ENCODE results near the gene PANK4.

Gene PANK4

DNA sequence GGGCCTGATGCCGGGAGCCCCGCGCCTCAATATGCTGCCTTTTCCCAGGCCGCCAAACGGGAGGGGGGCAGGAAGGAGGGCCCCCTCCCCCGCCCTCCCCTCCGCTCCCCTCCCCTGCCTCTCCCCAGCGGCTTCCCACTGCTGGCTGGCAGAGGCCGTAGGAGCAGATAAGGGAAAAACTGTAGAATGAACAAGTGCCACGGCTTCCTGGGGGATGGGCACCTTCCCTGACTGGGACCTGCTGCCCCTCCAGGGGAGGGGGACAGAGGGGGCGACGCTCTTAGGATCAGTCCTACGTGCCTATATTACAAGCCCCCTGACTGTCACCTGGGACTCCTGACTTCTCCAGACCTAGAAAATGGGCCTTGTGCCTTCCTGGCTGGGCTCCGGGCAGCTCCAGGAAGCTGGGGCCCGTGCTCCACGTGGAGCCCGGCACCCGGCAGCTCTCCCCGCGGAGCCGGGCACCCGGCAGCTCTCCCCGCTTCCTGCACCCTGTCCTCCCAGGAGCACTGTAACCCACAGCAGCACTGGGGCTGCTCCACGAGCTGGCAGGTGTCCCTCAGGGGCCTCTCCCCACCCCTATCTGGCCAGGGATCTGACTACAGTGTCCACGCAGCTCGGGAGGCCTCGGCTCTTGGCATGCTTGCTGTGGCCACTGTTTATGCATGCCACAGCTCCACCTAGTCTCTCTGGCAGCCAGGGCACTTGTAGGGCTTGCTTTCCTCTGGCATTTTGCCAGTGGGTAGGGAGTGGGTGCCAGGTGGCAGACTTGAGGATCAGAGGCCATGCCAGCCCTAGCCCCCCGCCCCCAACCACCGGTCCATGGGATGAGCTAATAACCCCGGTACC is 4.3 kb upstream of the PANK4 start:
- TF ChIP-seq, protein P1, sequence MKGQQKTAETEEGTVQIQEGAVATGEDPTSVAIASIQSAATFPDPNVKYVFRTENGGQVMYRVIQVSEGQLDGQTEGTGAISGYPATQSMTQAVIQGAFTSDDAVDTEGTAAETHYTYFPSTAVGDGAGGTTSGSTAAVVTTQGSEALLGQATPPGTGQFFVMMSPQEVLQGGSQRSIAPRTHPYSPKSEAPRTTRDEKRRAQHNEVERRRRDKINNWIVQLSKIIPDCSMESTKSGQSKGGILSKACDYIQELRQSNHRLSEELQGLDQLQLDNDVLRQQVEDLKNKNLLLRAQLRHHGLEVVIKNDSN (IDR thresholded peaks at IDR 0.05), result no peak
- peak; percentile 31; the same call in 1 of the 2 replicates for TF ChIP-seq NFIC (IDR thresholded peaks at IDR 0.05)

DNA sequence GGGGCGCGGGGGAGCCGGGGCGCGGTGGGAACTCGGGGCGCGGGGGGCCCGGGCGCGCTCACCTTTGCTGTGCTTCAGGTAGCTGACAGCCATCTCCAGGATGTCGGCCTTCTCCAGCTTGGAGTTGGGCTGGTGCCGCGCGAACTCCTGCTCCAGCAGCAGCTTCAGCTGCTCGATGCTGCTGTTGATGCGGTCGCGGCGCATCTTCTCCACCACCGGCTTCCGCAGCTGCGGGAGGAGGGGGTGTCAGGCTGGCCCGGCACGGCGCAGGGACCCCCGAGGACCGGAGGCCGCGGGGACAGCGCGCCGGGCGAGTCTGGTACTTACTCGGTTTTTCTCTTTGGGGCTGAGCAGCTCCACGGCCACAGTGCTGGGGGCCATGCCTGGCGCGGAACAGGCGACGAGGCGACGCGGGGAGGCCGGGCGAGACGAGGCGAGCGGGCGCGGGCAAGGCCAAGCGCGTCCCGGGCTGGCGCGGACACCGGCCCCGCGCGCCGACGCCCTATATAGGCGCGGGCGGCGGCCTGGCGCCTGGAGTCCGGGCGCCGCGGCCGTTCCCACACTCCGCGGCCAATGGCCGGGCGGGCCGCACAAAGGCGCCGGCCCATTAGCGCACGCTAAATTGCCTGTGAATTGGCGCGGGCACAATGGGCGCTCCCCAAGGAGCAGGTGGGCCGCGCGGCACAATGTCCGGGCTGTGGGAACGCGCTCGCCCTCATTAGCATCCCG is 3.6 kb upstream of the PANK4 start, which contains the start of gene HES5:
HES5 (minus strand) TSS at position 480 of the 729 bp plus-strand sequence; CDS start at position 381, 99 bp downstream.
- TF ChIP-seq EP300 (IDR thresholded peaks at IDR 0.05; ENCODE audit: borderline replicate concordance), result no peak
- TF ChIP-seq FOXM1 (IDR thresholded peaks at IDR 0.05; ENCODE audit: borderline replicate concordance, low read depth), result no peak
- TF ChIP-seq ZBTB7A (IDR thresholded peaks at IDR 0.05; ENCODE audit: low read depth), result no peak

DNA sequence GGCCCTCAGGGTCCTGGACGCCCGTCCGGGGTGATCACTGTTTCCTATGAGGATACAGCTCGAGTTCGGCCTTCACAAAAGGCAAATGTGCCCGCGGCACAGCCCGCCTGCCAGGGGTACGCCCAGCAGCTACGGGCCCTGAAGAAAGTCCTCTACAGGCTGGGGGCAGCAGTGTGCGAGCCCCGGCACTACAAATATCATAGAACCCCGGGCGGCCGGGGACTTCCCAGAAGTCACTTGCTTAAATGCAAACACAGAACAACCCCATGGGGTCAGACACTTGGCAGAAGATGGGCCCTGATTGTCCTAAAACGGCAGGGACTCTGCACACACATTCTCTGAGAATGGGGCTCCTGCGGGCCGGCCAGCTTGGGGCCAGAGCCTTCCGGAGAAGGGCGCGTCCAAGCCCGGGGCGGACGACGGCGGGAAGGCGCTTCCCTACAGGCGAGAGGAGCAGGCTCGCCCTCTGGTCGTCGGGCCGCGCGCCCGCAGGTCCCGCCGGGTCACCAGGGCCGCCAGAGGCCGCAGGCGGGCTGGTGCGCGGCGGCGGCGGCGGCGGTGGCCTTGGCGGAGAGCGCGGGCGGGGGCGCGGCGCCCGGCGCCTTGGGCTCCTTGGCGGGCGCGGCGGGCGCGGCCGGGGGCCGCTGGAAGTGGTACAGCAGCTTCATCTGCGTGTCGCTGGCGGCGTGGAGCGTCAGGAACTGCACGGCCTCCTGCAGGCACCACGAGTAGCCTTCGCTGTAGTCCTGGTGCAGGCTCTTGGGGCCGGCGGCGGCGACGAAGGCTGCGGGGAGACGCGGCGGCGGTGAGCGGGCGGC is 2.8 kb upstream of the PANK4 start:
- TF ChIP-seq TAF1 (IDR thresholded peaks at IDR 0.05; ENCODE audit: low read depth) (no peak), RAD21 (IDR thresholded peaks at IDR 0.05; ENCODE audit: low read depth) (no peak), TEAD4 (IDR thresholded peaks at IDR 0.05) (no peak), EGR1 (IDR thresholded peaks at IDR 0.05) (no peak), EP300 (IDR thresholded peaks at IDR 0.05; ENCODE audit: borderline replicate concordance) (no peak), CEBPB (IDR thresholded peaks at IDR 0.05) (no peak), NFIC (IDR thresholded peaks at IDR 0.05) (no peak), FOXM1 (IDR thresholded peaks at IDR 0.05; ENCODE audit: borderline replicate concordance, low read depth) (no peak), ZBTB7A (IDR thresholded peaks at IDR 0.05; ENCODE audit: low read depth) (no peak)
- TF ChIP-seq, protein P1 (IDR thresholded peaks at IDR 0.05), result no peak

DNA sequence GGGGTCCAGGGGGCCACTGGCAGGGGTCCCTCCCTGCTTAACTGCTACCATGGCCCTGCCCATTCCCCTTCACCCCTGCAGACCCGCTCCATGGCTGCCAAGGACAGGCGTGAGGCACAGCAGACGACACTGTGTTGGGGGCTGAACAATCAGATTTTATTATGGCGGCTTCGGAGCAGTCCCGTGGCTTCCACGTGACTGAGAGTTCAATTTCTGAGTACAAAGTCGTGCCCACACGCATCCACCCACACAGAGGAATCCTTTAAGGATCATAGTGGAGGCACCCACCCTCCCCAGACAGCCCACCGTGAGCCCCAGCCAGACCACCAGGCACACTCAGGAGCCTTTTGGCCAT is 2.2 kb upstream of the PANK4 start:
- TF ChIP-seq FOXM1 (IDR thresholded peaks at IDR 0.05; ENCODE audit: borderline replicate concordance, low read depth) (no peak), NFIC (IDR thresholded peaks at IDR 0.05) (no peak), YY1 (IDR thresholded peaks at IDR 0.05; ENCODE audit: low read depth) (no peak), TAF1 (IDR thresholded peaks at IDR 0.05; ENCODE audit: low read depth) (no peak), RAD21 (IDR thresholded peaks at IDR 0.05; ENCODE audit: low read depth) (no peak), TEAD4 (IDR thresholded peaks at IDR 0.05) (no peak), TCF12 (IDR thresholded peaks at IDR 0.05; ENCODE audit: low read depth) (no peak), CEBPB (IDR thresholded peaks at IDR 0.05) (no peak), ZBTB7A (IDR thresholded peaks at IDR 0.05; ENCODE audit: low read depth) (no peak), CREB1 (IDR thresholded peaks at IDR 0.05; ENCODE audit: low read depth) (no peak), EGR1 (IDR thresholded peaks at IDR 0.05) (no peak), EP300 (IDR thresholded peaks at IDR 0.05; ENCODE audit: borderline replicate concordance) (no peak)
- TF ChIP-seq, protein P2, sequence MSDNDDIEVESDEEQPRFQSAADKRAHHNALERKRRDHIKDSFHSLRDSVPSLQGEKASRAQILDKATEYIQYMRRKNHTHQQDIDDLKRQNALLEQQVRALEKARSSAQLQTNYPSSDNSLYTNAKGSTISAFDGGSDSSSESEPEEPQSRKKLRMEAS (IDR thresholded peaks at IDR 0.05), result no peak
- TF ChIP-seq, protein P3, sequence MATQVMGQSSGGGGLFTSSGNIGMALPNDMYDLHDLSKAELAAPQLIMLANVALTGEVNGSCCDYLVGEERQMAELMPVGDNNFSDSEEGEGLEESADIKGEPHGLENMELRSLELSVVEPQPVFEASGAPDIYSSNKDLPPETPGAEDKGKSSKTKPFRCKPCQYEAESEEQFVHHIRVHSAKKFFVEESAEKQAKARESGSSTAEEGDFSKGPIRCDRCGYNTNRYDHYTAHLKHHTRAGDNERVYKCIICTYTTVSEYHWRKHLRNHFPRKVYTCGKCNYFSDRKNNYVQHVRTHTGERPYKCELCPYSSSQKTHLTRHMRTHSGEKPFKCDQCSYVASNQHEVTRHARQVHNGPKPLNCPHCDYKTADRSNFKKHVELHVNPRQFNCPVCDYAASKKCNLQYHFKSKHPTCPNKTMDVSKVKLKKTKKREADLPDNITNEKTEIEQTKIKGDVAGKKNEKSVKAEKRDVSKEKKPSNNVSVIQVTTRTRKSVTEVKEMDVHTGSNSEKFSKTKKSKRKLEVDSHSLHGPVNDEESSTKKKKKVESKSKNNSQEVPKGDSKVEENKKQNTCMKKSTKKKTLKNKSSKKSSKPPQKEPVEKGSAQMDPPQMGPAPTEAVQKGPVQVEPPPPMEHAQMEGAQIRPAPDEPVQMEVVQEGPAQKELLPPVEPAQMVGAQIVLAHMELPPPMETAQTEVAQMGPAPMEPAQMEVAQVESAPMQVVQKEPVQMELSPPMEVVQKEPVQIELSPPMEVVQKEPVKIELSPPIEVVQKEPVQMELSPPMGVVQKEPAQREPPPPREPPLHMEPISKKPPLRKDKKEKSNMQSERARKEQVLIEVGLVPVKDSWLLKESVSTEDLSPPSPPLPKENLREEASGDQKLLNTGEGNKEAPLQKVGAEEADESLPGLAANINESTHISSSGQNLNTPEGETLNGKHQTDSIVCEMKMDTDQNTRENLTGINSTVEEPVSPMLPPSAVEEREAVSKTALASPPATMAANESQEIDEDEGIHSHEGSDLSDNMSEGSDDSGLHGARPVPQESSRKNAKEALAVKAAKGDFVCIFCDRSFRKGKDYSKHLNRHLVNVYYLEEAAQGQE (IDR thresholded peaks at IDR 0.05; ENCODE audit: low read depth), result no peak
- TF ChIP-seq, protein P1 (IDR thresholded peaks at IDR 0.05), result no peak

DNA sequence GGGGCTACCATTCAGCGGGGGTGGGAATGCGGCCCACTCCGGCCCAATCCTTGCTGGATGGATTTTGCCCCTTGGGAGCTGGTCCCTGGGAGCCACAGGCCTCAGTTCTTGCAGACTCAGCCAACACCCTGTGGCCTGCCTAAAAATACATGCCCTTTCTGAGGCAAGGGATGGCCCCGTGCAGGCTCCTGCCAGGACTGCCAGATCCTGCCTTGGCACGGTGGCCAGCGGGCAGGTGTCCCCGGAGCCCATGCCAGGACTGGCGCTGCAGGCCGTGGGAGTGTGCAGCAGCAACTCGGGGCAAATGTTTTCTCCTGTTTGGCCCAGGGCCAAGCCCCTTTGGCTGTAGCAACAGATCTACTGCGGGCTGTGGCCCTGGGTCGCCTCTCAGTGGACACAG is 1.6 kb upstream of the PANK4 start:
- TF ChIP-seq EP300 (IDR thresholded peaks at IDR 0.05; ENCODE audit: borderline replicate concordance), result no peak
- TF ChIP-seq, protein P3 (IDR thresholded peaks at IDR 0.05; ENCODE audit: low read depth), result no peak
- TF ChIP-seq, protein P1 (IDR thresholded peaks at IDR 0.05), result no peak
- no peak for TF ChIP-seq EGR1 (IDR thresholded peaks at IDR 0.05)
- no peak for TF ChIP-seq CREB1 (IDR thresholded peaks at IDR 0.05; ENCODE audit: low read depth)
- TF ChIP-seq TCF12 (IDR thresholded peaks at IDR 0.05; ENCODE audit: low read depth), result no peak
- no peak for TF ChIP-seq TAF1 (IDR thresholded peaks at IDR 0.05; ENCODE audit: low read depth)
- TF ChIP-seq TEAD4 (IDR thresholded peaks at IDR 0.05), result no peak
- no peak for TF ChIP-seq YY1 (IDR thresholded peaks at IDR 0.05; ENCODE audit: low read depth)
- TF ChIP-seq, protein P2 (IDR thresholded peaks at IDR 0.05), result no peak
- no peak; the same call in 1 of the 2 replicates for TF ChIP-seq NFIC (IDR thresholded peaks at IDR 0.05)
- TF ChIP-seq FOXM1 (IDR thresholded peaks at IDR 0.05; ENCODE audit: borderline replicate concordance, low read depth), result no peak
- TF ChIP-seq ZBTB7A (IDR thresholded peaks at IDR 0.05; ENCODE audit: low read depth), result no peak
- TF ChIP-seq RAD21 (IDR thresholded peaks at IDR 0.05; ENCODE audit: low read depth), result no peak
- no peak for TF ChIP-seq CEBPB (IDR thresholded peaks at IDR 0.05)
